ENCODE measurements around the gene DDX50. TPM values are rescaled to one million over a fixed set of nuclear protein-coding genes. Genes with fewer than 3 reads are reported as not detected.
"Not testable (repeated sequence)": the region's sequence is repeated elsewhere in the genome, so short reads cannot be mapped to it uniquely, and the experiment has no call there.

The DDX50 gene
- total RNA-seq, 4 donors from 2014 or later: 33.0 to 49.6 (median 47.4) TPM

DNA sequence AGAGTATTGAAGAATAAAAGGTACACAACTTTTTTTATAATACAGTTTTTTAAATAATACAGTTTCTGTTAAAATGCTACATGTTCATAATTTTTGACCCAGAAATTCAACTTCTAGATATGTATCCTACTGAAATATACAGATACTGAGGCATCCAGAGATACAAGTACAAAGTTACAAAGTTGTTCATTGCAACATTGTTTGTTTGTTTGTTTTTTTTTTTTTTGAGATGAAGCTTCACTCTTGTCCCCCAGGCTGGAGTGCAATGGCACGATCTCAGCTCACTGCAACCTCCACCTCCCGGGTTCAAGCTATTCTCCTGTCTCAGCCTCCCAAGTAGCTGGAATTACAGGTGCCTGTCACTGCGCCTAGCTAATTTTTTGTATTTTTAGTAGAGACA lies 31.7 kb downstream of the DDX50 start:
- H3K27me3 ChIP-seq; intact Hi-C loops (cut with DNase I); DNase-seq (ENCODE audit: extremely low spot score); H3K4me3 ChIP-seq; H3K9me3 ChIP-seq; H3K4me1 ChIP-seq; H3K27ac ChIP-seq (replicated peaks in 1 of 4): not testable (repeated sequence)
- WGBS: 93% methylated on average over 3 of the region's 3 CpGs
- H3K36me3 ChIP-seq: peaks cover 8 to 92% (median 67%) of the 10 kb centered on the region in 4 donors

DNA sequence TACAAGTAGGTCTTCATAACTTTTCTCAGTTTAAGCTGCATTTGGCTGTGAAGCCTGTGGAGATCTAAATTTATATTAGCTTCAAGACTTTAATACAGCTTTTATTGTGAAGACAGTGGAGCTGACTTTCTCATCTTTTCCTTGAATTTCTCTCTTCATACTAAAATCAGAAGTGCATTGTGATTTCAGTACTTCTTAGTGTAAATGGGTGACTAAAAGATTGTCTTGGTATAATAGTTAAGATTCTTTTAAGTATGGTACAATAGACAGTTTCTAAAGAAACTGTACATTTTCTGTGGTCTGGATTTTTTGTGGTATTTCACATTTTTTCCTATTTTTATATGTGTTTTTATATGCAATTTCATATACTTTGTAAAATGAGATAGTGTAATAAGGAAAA lies 33.9 kb downstream of the DDX50 start:
- intact Hi-C loops (cut with DNase I): no loop called here
- Histone ChIP-seq H3K4me3 (no peak overlapping the region), H3K9me3 (no peaks in the 10 kb centered on the region), H3K27ac (replicated peaks in 1 of 4) (no peak overlapping the region), H3K36me3 (peaks cover 16 to 94% (median 69%) of the 10 kb centered on the region in 4 donors), H3K4me1 (peaks cover 0 to 3% (median 0%) of the 10 kb centered on the region in 4 donors), H3K27me3 (no peaks in the 10 kb centered on the region)
- no peak for TF ChIP-seq EP300 (IDR thresholded peaks at IDR 0.05)
- TF ChIP-seq, protein P1, sequence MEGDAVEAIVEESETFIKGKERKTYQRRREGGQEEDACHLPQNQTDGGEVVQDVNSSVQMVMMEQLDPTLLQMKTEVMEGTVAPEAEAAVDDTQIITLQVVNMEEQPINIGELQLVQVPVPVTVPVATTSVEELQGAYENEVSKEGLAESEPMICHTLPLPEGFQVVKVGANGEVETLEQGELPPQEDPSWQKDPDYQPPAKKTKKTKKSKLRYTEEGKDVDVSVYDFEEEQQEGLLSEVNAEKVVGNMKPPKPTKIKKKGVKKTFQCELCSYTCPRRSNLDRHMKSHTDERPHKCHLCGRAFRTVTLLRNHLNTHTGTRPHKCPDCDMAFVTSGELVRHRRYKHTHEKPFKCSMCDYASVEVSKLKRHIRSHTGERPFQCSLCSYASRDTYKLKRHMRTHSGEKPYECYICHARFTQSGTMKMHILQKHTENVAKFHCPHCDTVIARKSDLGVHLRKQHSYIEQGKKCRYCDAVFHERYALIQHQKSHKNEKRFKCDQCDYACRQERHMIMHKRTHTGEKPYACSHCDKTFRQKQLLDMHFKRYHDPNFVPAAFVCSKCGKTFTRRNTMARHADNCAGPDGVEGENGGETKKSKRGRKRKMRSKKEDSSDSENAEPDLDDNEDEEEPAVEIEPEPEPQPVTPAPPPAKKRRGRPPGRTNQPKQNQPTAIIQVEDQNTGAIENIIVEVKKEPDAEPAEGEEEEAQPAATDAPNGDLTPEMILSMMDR (IDR thresholded peaks at IDR 0.05): no peak
- TF ChIP-seq POLR2AphosphoS5 (IDR thresholded peaks at IDR 0.05): no peak
- TF ChIP-seq POLR2A (IDR thresholded peaks at IDR 0.05; ENCODE audit: low read depth): no peak
- DNase-seq (ENCODE audit: extremely low spot score): no peak

DNA sequence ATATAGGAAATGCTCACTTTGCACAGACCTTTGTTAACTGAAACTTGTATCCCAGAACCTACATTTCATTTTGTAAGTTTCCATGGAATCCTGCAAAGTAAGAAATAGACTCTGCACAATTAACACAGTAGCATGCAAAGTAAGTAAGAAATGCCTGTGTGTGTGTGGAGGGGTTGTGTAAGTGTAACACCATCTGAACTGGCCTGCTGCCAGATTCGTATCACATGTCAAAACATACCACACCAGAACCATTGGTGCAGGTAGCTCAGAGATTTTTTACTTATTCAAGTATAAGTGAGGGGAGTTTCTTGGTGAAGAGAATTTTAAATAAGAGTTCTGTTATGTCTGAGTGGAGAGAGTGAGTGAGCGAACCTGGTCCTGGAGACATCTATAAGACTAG lies 37.0 kb downstream of the DDX50 start:
- Histone ChIP-seq H3K9me3 (no peaks in the 10 kb centered on the region), H3K27me3 (no peaks in the 10 kb centered on the region), H3K4me1 (no peaks in the 10 kb centered on the region), H3K27ac (replicated peaks in 1 of 4) (no peak overlapping the region), H3K4me3 (no peak overlapping the region), H3K36me3 (peaks cover 36 to 99% (median 67%) of the 10 kb centered on the region in 4 donors)
- TF ChIP-seq POLR2AphosphoS5 (IDR thresholded peaks at IDR 0.05) (no peak), EP300 (IDR thresholded peaks at IDR 0.05) (no peak), POLR2A (IDR thresholded peaks at IDR 0.05; ENCODE audit: low read depth) (no peak)
- TF ChIP-seq, protein P1 (IDR thresholded peaks at IDR 0.05): no peak
- intact Hi-C loops (cut with DNase I): no loop called here
- DNase-seq (ENCODE audit: extremely low spot score): no peak
- 66% methylated on average over 2 of the region's 2 CpGs for WGBS

DNA sequence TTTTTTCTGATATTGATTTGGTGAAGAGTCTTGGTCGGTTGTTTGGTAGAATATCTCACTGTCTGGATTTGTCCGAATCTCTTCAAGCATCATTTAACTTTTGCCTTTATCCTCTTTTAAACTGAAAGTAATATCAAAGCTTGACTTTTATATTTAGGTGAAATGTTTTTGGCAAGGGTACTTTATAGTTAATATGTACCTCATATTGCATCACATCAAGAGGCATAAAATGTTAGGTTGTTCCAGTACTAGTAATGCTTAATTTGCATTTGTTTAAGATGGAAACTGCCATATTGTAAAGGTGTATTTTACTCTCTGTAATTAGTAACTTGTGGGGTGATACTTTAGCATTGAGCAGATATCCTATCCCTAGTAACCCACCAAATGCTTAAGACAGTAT lies 37.8 kb downstream of the DDX50 start:
- intact Hi-C loops (cut with DNase I): no loop called here
- Histone ChIP-seq H3K4me1 (no peaks in the 10 kb centered on the region), H3K27ac (replicated peaks in 1 of 4) (no peak overlapping the region), H3K9me3 (no peaks in the 10 kb centered on the region), H3K4me3 (no peak overlapping the region), H3K36me3 (peaks cover 36 to 99% (median 71%) of the 10 kb centered on the region in 4 donors), H3K27me3 (no peaks in the 10 kb centered on the region)
- WGBS: 95% methylated on average over 2 of the region's 2 CpGs
- TF ChIP-seq, protein P1 (IDR thresholded peaks at IDR 0.05): no peak
- TF ChIP-seq POLR2A (IDR thresholded peaks at IDR 0.05; ENCODE audit: low read depth) (no peak), POLR2AphosphoS5 (IDR thresholded peaks at IDR 0.05) (no peak), EP300 (IDR thresholded peaks at IDR 0.05) (no peak)
- DNase-seq (ENCODE audit: extremely low spot score): no peak

DNA sequence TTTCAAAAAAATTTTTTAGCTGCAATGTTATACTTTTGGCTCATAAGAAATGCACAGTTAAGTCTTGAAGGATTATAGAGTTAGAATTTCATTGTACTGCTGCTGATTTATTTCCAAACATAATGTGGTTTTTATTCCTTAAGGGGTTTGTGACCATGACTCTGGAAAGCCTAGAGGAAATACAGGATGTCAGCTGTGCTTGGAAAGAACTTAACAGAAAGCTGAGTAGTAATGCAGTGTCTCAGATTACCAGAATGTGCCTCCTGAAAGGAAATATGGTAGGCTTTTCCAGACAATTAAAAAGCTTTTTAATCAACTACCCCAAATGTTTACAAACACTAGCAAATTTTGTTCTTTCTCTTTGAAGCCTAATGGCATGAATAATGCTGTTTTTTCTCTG lies 39.8 kb downstream of the DDX50 start:
- intact Hi-C loops (cut with DNase I); H3K4me3 ChIP-seq; H3K27ac ChIP-seq (replicated peaks in 1 of 4); H3K27me3 ChIP-seq; H3K9me3 ChIP-seq; DNase-seq (ENCODE audit: extremely low spot score); H3K4me1 ChIP-seq: not testable (repeated sequence)
- H3K36me3 ChIP-seq: peaks cover 53 to 99% (median 75%) of the 10 kb centered on the region in 4 donors

DNA sequence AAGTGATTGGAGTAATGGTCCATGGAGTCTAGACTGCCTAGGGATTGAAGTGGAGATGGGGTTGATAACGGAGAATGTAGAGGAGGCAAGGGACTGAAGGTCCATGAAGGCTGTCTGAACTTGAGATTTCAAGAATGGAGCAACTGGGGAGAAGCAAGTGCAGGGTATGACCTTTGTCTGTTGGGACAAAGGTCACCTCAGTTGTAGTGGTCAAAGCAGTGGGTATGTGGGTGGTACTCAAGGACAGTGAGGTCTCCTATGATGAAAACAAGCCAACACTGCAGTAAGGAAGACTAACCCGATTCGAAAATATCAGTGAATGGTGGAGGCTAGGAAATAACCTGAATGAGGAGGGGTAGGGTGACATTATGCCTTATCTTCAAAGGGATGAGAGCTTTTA lies 49.5 kb downstream of the DDX50 start:
- TF ChIP-seq EP300 (IDR thresholded peaks at IDR 0.05) (no peak), POLR2AphosphoS5 (IDR thresholded peaks at IDR 0.05) (no peak), POLR2A (IDR thresholded peaks at IDR 0.05; ENCODE audit: low read depth) (no peak)
- TF ChIP-seq, protein P1 (IDR thresholded peaks at IDR 0.05): no peak
- no peak overlapping the region for H3K27ac ChIP-seq (replicated peaks in 1 of 4)
- no peaks in the 10 kb centered on the region for H3K9me3 ChIP-seq
- H3K4me3 ChIP-seq: no peak overlapping the region
- peaks cover 27 to 65% (median 52%) of the 10 kb centered on the region in 4 donors for H3K36me3 ChIP-seq
- H3K4me1 ChIP-seq: peaks cover 7 to 8% (median 8%) of the 10 kb centered on the region in 4 donors
- WGBS: 96% methylated on average over 3 of the region's 3 CpGs
- H3K27me3 ChIP-seq: no peaks in the 10 kb centered on the region
- DNase-seq (ENCODE audit: extremely low spot score): no peak
- intact Hi-C loops (cut with DNase I): no loop called here
